Parathyroid adenoma (tissue), 2 donors: Measurements from ENCODE around the gene LAMC3.

ENCODE experiments used
- H2AFZ ChIP-seq: fragments of 300-600 bp; sonication (generic); one replicate; pipeline ENCODE4 v1.7.0; 2017; ENCODE audit warnings: antibody characterized with exemption, mild to moderate bottlenecking
- H3K27ac ChIP-seq: fragments of 300-600 bp; sonication (generic); one replicate; pipeline ENCODE4 v1.7.0; 2017
- H3K27me3 ChIP-seq: fragments of 300-600 bp; sonication (generic); one replicate; pipeline ENCODE4 v1.7.0; 2017; ENCODE audit warnings: low read length; ENCODE audit not compliant: control insufficient read depth, insufficient read depth
- H3K36me3 ChIP-seq: fragments of 300-600 bp; sonication (generic); one replicate; pipeline ENCODE4 v1.7.0; 2017; ENCODE audit warnings: low read length; ENCODE audit not compliant: control insufficient read depth, insufficient read depth
- H3K4me1 ChIP-seq: fragments of 300-600 bp; sonication (generic); one replicate; pipeline ENCODE4 v1.7.0; 2017; ENCODE audit warnings: control low read depth
- H3K4me2 ChIP-seq: fragments of 300-600 bp; sonication (generic); one replicate; pipeline ENCODE4 v1.7.0; 2017; ENCODE audit warnings: low read length
- H3K4me3 ChIP-seq: fragments of 300-600 bp; sonication (generic); one replicate; pipeline ENCODE4 v1.7.0; 2017; ENCODE audit warnings: low read depth, low read length
- H3K79me2 ChIP-seq: fragments of 300-600 bp; sonication (generic); one replicate; pipeline ENCODE4 v1.7.0; 2017; ENCODE audit warnings: control low read depth
- H3K9ac ChIP-seq: fragments of 300-600 bp; sonication (generic); one replicate; pipeline ENCODE4 v1.7.0; 2017; ENCODE audit warnings: mild to moderate bottlenecking
- H3K9me3 ChIP-seq: fragments of 300-600 bp; sonication (generic); one replicate; pipeline ENCODE4 v1.7.0; 2017; ENCODE audit warnings: low read length; ENCODE audit not compliant: control insufficient read depth
- TF ChIP-seq, protein P1 (sequence below): fragments of 300-600 bp; sonication (generic); IDR thresholded peaks from one replicate; pipeline ENCODE4 v1.7.0; 2017; ENCODE audit warnings: antibody characterized with exemption, mild to moderate bottlenecking
- donor health status: primary hyperparathyroidism.

Gene LAMC3

DNA sequence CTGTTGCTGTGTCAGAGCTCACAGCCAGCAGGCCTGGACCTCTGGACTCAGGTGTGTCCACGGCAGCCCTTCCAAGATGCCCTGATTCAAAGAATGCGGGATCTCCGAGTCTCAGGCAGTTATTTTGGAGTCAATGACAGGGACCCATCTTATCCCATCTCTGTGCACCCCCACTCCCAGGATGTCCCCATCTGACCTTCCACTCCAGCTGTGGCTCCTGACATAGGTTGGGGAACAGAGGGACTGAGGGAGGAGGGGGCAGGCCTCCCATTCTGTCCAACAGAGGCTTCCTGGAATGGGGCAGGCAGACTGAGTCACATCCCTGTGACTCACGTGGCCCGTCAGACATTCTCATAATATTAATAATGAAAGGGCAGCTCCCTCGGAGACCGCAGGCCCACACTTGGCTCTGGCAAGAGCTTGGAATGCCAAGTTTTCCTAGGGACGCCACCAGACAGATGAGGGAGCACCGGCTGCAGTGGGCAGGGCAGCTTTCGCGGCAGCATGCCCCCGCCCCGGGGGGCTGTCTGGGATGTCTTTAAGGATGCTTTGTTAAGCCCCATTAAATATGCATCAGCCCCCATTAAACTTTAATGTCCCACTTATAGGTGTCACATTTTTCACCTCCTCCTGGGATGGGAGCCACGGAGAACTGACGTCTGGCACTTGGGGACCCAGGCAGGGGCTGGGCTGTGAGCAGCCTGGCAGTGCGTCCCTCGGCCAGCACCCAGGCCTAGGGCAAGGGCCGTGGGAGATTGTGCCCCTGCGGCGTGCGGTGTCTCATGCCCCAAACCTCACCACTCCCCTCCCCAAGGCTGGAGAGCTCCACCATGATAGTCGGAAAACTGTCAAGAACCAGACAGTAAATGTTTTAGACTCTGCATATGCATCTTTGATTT is 46.3 kb upstream of the LAMC3 start:
- no peak overlapping the region for H3K9ac ChIP-seq

DNA sequence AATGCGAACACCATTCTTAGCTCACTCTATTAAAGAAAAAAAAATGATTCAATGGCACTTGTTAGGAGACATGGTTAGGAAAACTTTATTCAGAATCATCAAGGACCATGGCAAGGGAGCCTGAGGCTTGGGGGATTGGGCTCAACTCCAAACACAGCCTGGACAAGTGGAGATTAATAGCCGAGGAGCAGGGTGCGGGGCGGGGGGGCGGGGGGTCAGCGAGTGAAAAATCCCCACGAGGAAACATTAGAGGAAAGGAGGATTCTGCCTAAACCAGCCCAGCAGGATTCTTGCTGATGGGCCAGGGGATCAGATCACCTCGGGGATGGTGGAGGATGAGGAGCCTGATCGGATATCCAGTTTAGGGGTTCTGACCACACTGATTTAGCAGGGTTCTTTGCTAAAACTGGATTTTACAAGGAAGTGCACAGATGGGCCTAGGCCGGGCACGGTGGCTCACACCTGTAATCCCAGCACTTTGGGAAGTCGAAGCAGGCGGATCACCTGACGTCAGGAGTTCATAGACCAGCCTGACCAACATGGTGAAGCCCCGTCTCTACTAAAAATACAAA is 45.6 kb upstream of the LAMC3 start:
- H3K79me2 ChIP-seq, result no peaks in the 10 kb centered on the region
- no peak overlapping the region for H3K9ac ChIP-seq
- no peak overlapping the region for H3K4me2 ChIP-seq
- no peak overlapping the region for H3K4me3 ChIP-seq
- TF ChIP-seq, protein P1, sequence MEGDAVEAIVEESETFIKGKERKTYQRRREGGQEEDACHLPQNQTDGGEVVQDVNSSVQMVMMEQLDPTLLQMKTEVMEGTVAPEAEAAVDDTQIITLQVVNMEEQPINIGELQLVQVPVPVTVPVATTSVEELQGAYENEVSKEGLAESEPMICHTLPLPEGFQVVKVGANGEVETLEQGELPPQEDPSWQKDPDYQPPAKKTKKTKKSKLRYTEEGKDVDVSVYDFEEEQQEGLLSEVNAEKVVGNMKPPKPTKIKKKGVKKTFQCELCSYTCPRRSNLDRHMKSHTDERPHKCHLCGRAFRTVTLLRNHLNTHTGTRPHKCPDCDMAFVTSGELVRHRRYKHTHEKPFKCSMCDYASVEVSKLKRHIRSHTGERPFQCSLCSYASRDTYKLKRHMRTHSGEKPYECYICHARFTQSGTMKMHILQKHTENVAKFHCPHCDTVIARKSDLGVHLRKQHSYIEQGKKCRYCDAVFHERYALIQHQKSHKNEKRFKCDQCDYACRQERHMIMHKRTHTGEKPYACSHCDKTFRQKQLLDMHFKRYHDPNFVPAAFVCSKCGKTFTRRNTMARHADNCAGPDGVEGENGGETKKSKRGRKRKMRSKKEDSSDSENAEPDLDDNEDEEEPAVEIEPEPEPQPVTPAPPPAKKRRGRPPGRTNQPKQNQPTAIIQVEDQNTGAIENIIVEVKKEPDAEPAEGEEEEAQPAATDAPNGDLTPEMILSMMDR, result no peak
- H3K27me3 ChIP-seq, result no peaks in the 10 kb centered on the region
- no peak overlapping the region for H3K27ac ChIP-seq
- no peaks in the 10 kb centered on the region for H3K9me3 ChIP-seq
- no peaks in the 10 kb centered on the region for H3K4me1 ChIP-seq
- no peak overlapping the region for H2AFZ ChIP-seq
- H3K36me3 ChIP-seq, result no peaks in the 10 kb centered on the region

More for the DNA sequence above, 46.3 kb upstream of the LAMC3 start:
- no peak overlapping the region for H3K27ac ChIP-seq
- no peaks in the 10 kb centered on the region for H3K9me3 ChIP-seq
- no peaks in the 10 kb centered on the region for H3K27me3 ChIP-seq
- TF ChIP-seq, protein P1, result no peak
- no peak overlapping the region for H3K4me3 ChIP-seq
- no peaks in the 10 kb centered on the region for H3K79me2 ChIP-seq
- no peak overlapping the region for H2AFZ ChIP-seq
- no peaks in the 10 kb centered on the region for H3K36me3 ChIP-seq
- H3K4me2 ChIP-seq, result no peak overlapping the region
- no peaks in the 10 kb centered on the region for H3K4me1 ChIP-seq

DNA sequence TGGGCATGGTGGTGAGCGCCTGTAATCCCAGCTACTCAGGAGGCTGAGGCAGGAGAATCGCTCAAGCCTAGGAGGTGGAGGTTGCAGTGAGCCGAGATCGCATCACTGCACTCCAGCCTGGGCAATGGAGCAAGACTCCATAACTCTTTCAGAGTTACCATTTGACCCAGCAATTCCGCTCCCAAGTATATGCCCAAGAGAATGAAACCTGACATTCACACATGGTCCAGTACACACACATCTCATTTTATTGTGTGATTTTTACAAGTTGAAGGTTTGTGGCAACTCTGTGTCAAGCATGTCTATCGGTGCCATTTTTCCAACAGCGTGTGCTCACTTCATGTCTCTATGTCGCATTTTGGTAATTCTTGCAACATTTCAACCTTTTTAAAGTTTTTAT is 45.1 kb upstream of the LAMC3 start:
- Histone ChIP-seq H3K9me3 (no peaks in the 10 kb centered on the region), H3K36me3 (no peaks in the 10 kb centered on the region), H3K4me3 (no peak overlapping the region), H2AFZ (no peak overlapping the region), H3K4me1 (no peaks in the 10 kb centered on the region), H3K27me3 (no peaks in the 10 kb centered on the region), H3K79me2 (no peaks in the 10 kb centered on the region), H3K27ac (no peak overlapping the region), H3K9ac (no peak overlapping the region), H3K4me2 (no peak overlapping the region)
- TF ChIP-seq, protein P1, result no peak

DNA sequence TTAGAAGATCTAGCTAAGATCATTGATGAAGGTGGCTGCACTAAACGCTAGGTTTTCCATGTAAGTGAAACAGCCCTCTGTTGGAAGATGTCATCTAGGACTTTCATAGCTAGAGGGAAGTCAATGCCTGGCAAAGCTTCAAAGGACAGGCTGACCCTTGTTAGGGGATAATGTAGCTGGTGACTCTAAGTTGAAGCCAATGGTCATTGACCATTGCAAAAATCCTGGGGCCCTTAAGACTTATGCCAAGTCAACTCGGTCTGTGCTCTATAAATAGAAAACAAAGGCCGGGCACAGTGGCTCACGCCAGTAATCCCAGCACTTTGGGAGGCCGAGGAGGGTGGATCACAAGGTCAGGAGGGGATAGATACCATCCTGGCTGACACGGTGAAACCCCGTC is 43.3 kb upstream of the LAMC3 start:
- Histone ChIP-seq H3K4me3 (no peak overlapping the region), H3K27ac (no peak overlapping the region)

More for the DNA sequence above, 43.3 kb upstream of the LAMC3 start:
- Histone ChIP-seq H3K4me2 (no peak overlapping the region), H3K9me3 (no peaks in the 10 kb centered on the region), H3K4me1 (no peaks in the 10 kb centered on the region), H3K9ac (no peak overlapping the region), H2AFZ (no peak overlapping the region), H3K36me3 (no peaks in the 10 kb centered on the region), H3K27me3 (no peaks in the 10 kb centered on the region), H3K79me2 (no peaks in the 10 kb centered on the region)
- TF ChIP-seq, protein P1, result no peak
